Kidney (tissue), 14 donors: Measurements from ENCODE around the gene CKM. TPM values are rescaled to one million over a fixed set of nuclear protein-coding genes. Genes with fewer than 3 reads are reported as not detected.

ENCODE experiments used
- DNase-seq, 5 donors: peaks; one replicate each; pipeline ENCODE4 v3.0.0-alpha.2; 2013 to 2020
- FAIRE-seq: peaks from 2 replicates; lab custom pipeline; 2012; peaks lifted over from hg19 to GRCh38; lab: Jason Lieb, UNC
- H3K27ac ChIP-seq, 2 donors: one replicate each; pipeline ENCODE4 v1.7.0; 2013; ENCODE audit warnings: low read depth in 2 of 2, low read length in 2 of 2, inconsistent platforms in 1 of 2
- H3K27me3 ChIP-seq: one replicate; pipeline ENCODE4 v1.7.1; 2013; ENCODE audit warnings: low read length, inconsistent platforms; ENCODE audit not compliant: control insufficient read depth, insufficient read depth
- H3K36me3 ChIP-seq, 3 donors: one replicate each; pipeline versions ENCODE4 v1.7.0 to v1.7.1; 2013; ENCODE audit warnings: low read length in 3 of 3, control low read depth in 1 of 3, inconsistent platforms in 1 of 3; ENCODE audit not compliant: insufficient read depth in 3 of 3, control insufficient read depth in 2 of 3
- H3K4me1 ChIP-seq, 3 donors: one replicate each; pipeline versions ENCODE4 v1.7.0 to v1.7.1; 2013; ENCODE audit warnings: low read length in 3 of 3, inconsistent platforms in 1 of 3, low read depth in 1 of 3; ENCODE audit not compliant: control insufficient read depth in 2 of 3, insufficient read depth in 2 of 3
- H3K4me3 ChIP-seq, 3 donors: one replicate each; pipeline versions ENCODE4 v1.7.0 to v1.8.1; 2013; ENCODE audit warnings: low read length in 3 of 3, control low read depth in 1 of 3, inconsistent platforms in 1 of 3
- H3K9ac ChIP-seq, 3 donors: one replicate each; pipeline versions ENCODE4 v1.7.0 to v1.7.1; 2013; ENCODE audit warnings: low read length in 3 of 3, control low read depth in 1 of 3, inconsistent platforms in 1 of 3
- H3K9me3 ChIP-seq, 3 donors: one replicate each; pipeline versions ENCODE4 v1.7.0 to v1.7.1; 2013; ENCODE audit warnings: low read length in 3 of 3, control low read depth in 1 of 3, inconsistent platforms in 1 of 3; ENCODE audit not compliant: control insufficient read depth in 2 of 3, insufficient read depth in 1 of 3
- CTCF ChIP-seq: IDR thresholded peaks from 3 replicates; pipeline ENCODE4 v1.5.1; 2012; ENCODE audit warnings: mild to moderate bottlenecking, moderate library complexity, borderline replicate concordance; ENCODE audit not compliant: insufficient read depth; ENCODE audit errors: extremely low read depth
- intact Hi-C: fragments of 100-400 bp; cut with DNase I; formaldehyde crosslinking; loops from one replicate; pipeline ENCODE4 v1.11.1; 2022
- polyA plus RNA-seq: library from polyadenylated mRNA; stranded (reverse); fragments of 350-450 nt; fragmentation: Illumina TruSeq; extraction: RNeasy Lipid Tissue Mini Kit (QIAGEN cat#74804); gene quantifications from one replicate; pipeline ENCODE4 v1.2.3, GENCODE V29; 2014; ENCODE audit warnings: low read depth, low replicate concordance; ENCODE audit not compliant: insufficient read depth
- total RNA-seq: library from RNA; stranded (reverse); fragmentation: NEBNext Ultra II Directional; extraction: Animal tissue kit (Norgen Biotek cat#: 25700); gene quantifications from one replicate; pipeline ENCODE4 v1.2.1, GENCODE V29; 2021
- donor health status: control.
- donor health status: control.
- donor health status: control.
- donor health status: control.
- donor health status: control.
- donor health status: DM: yes; HTN: yes; CAD: no.
- donor health status: Normal renal cell carcinoma (clear cell type).

The CKM gene
- total and polyA plus RNA-seq, 2 donors from 2014 or later, result 1.3 TPM; not detected in 1

- no peak for DNase-seq
- Histone ChIP-seq H3K36me3 (no peaks in the 10 kb centered on the region), H3K9ac (no peak overlapping the region), H3K4me1 (no peaks in the 10 kb centered on the region), H3K27ac (no peak overlapping the region), H3K27me3 (no peaks in the 10 kb centered on the region), H3K9me3 (no peaks in the 10 kb centered on the region), H3K4me3 (no peak overlapping the region)
- no peak for TF ChIP-seq CTCF
- intact Hi-C loops, result no loop called here
- no peak for FAIRE-seq
Measured at GRCh38 chr19:45368127-45368526, 45.5 kb upstream of the CKM start.

GRCh38 chr19:45364696-45365095 lies 42.0 kb upstream of the CKM start:
- no peaks in the 10 kb centered on the region for H3K4me1 ChIP-seq
- H3K27me3 ChIP-seq, result no peaks in the 10 kb centered on the region
- no peaks in the 10 kb centered on the region for H3K9me3 ChIP-seq
- H3K27ac ChIP-seq, result no peak overlapping the region
- TF ChIP-seq CTCF, result no peak
- peaks cover 0 to 7% (median 0%) of the 10 kb centered on the region in 3 donors for H3K36me3 ChIP-seq
- no peak for DNase-seq
- FAIRE-seq, result no peak
- H3K9ac ChIP-seq, result no peak overlapping the region
- H3K4me3 ChIP-seq, result no peak overlapping the region
- intact Hi-C loops, result no loop called here

GRCh38 chr19:45363861-45364459 lies 41.3 kb upstream of the CKM start:
- Histone ChIP-seq H3K9ac (no peak overlapping the region), H3K36me3 (peaks cover 0 to 7% (median 0%) of the 10 kb centered on the region in 3 donors), H3K4me3 (no peak overlapping the region), H3K9me3 (no peaks in the 10 kb centered on the region), H3K27ac (no peak overlapping the region), H3K4me1 (no peaks in the 10 kb centered on the region), H3K27me3 (no peaks in the 10 kb centered on the region)
- no peak for DNase-seq
- no peak for FAIRE-seq
- no peak for TF ChIP-seq CTCF
- intact Hi-C loops, result no loop called here

GRCh38 chr19:45362291-45362690 lies 39.6 kb upstream of the CKM start:
- Histone ChIP-seq H3K36me3 (peaks cover 0 to 7% (median 0%) of the 10 kb centered on the region in 3 donors), H3K4me3 (no peak overlapping the region), H3K9me3 (no peaks in the 10 kb centered on the region), H3K27me3 (no peaks in the 10 kb centered on the region), H3K27ac (no peak overlapping the region), H3K4me1 (no peaks in the 10 kb centered on the region), H3K9ac (no peak overlapping the region)
- DNase-seq (peak in 1 of 5 donors; percentile 68), FAIRE-seq (no peak)
- intact Hi-C loops, result no loop called here
- TF ChIP-seq CTCF, result no peak
